ENCODE results near the gene RALGPS1.

RALGPS1 gene

DNA sequence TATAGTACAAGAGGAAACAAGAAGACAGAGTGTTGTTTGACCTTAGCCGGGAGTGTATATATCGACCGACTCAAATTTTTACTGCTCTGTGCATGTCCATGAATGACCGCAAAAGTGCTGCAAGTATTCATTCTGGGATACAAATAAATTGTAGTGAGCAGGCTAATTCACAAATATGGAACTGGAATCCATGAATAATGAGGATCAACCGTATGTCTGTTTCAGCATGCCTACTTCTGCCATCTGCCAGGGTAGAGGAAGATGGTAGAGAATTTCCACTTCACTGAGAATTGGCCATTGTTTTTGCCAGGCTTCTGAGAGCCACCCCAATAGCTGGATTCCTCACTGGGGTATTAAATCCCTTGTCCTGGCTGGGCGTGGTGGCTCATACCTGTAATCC lies 8.5 kb upstream of the RALGPS1 start:
- no peak for DNase-seq

DNA sequence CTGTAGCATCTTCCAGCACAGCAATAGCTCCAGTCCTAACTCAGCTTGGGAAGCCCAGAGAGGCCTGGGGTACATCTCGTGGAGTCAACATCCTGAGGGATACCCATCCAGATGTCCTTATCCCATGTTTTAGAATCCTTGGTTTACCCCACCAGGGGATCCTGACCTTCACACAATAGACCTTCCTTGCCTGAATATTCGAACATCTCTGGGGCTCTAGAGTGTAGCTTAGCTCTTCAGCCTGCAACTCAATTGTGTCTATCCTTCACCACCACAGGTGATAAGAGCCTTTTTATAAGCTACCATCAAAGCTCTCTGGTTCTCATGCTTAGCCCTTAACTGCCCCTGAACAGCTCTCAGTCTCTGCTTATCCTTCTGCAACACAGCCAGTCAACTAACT lies 7.5 kb upstream of the RALGPS1 start:
- DNase-seq, result no peak

DNA sequence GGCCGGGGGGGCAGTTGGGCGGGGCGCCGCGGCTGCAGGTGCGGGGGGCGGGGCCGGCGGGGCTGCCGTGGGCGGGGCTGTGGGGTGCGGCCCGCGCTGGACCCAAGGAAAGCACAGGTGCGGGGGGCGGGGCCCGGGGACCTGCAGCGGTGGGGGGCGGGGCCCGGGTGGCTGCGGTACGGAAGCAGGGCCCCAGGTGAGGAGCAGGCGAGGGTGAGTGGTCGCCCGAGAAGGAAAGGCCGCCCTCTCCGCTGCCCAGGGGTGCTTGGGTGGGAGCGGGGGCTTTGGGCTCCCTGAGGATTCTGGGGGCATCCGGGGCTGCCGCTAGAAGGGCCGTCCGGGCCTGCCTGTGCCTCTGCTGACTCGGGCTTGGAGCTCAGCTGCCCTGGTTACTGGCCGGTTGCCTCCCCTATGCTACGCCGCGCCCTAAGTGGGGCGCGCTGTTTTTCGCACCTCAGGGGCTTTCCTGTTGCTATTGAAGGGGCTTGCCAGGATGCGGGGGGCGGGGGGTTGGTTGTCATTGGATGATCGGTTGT lies 767 bp downstream of the RALGPS1 start:
- no peak for DNase-seq

DNA sequence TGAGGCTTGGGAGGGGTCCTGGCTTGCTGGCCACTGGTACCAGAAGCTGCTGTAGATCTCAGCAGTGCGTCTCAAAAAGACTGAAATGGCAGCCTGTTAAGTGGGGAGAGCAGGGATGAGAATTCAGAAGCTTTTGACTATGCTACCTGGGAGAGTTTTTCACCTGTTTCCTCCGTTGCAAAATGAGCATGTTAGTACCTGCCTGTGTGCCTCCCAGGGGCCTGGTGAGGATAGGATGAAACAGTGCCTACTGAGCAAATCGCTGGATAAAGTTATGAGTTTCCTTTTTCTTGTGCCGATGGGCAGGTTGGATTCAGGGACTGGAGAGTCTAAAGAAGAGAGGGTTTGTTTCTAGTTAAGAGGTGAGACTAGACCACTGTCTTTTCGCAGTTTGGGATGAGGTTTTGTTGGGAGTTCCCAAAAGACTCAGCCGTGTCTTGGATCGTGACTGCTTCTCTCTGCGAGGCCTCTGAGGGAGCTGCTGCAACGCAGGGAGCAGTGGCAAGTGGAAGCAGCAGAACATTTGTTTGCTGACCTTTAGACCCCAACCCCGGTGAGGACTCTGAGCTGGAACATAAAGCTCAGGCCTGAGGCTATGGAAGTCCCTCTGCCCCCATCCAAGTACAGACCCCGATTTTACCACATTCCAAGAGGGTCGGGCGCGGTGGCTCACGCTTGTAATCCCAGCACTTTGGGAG lies 1.4 kb downstream of the RALGPS1 start:
- DNase-seq, result no peak

DNA sequence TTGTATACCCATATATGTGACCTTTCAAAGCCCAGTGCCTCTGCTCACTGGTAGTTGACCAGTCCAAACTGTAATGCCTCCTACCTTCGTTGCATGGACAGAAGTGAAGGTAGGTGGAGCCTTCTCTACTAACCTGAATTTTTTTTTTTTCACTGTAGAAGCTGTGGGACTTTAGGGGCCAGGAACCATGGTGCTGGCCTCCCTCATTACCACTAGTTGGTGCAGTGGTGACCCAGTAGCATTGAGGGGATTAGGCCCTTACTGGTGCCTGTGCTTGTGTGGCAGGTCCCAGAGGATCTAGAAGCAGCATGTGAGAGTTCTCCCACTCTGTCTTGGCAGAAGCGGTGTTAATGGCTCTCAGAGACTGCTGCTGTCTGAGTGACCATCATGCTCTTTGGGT lies 2.3 kb downstream of the RALGPS1 start:
- no peak for DNase-seq

DNA sequence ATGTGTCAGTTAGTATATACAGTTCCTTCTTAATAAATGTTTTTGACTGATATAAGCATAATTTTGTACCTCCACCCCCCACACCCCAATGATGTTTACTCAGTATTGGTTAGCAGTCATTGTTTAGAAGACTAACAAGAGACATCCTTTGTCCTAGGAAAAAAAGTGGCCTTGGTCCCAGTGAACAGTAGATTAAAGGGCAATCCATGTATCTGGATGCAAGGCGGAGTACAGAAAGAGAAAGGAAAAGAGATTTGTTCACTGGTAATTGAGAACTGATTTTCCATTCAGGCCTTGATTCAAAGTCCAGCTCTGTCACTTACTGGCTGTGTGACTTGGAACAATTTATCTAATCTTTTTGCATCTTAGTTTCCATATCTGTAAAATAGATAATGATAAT lies 4.6 kb downstream of the RALGPS1 start:
- no peak for DNase-seq

DNA sequence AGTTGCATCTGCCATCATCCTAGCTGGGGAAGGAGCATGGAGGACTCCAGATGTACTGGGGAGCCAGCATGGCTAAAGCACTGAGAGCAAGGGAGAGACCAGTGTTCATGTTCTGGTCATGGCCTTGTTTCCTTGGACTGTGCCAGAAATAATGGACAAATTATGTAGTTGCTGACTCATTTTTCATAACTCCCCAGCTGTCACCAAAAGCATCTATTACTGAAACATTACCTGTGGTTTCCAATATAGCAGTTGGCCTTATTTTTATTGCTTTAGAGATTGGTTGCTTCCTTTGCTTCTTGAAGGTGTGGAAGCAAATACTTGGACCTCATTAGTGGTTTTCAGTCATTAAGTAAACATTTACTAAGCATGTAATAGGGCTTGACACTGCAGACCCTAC lies 11.3 kb downstream of the RALGPS1 start:
- no peak for DNase-seq

DNA sequence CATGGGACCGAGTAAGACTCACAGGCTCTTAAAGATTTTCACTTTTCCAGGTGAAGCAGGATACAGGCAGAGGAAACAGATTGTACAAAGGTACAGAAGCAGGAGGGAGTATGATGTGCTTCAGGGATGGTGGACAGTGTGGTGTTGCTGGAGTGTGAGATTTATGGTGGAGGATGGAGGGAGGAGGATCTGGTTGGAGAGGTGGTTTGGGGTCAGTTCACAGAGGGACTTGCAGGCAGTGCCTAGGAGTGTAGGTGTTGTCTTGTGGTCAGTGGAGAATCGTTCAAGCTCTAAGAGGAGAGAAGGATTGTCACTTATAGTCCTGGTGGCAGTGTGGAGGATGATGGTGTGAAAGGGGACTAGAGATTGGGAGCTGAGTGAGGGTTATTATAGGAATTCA lies 11.8 kb downstream of the RALGPS1 start:
- DNase-seq, result no peak

DNA sequence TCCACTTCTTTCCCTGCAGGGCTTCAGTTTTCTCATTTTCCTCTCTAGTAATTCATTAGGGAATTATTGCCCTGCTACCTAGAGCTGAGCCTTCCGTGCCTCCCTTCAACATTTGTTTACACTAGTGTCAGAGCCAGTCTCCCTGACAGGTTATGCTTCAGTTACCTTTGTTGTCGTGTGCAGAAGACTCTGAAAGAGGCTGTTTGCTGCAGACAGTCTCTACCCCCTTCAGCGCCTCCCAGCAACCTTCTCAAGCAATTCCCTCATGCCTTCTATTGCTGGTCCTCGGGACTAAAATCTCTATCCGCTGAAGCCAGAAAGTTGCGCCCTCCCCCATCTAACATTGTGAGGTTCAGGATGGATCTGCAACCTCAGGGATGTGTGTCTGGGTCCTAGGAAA lies 12.8 kb downstream of the RALGPS1 start:
- DNase-seq, result no peak

DNA sequence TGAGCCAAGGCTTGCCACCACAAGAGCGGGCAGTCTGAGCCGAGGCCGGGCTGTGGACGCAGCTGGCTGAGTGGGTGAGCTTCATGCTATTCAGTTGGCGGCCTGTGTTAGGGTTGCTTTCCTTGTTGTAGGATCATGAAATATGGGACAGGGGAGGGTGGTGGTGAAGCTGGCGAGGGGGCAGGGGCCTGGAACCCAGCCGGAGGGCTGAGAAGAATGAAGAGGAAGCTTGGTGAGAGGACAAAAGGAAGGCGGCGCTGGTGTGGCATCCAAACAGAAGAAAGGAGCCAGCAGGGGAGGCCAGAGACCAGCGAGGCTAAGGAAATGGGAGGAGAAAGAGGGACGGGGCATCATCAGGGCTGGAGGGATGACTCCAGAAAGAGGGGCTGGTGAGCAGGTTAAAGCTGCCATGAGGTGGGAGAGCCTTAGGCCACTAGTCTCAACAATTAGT lies 18.3 kb downstream of the RALGPS1 start:
- no peak for DNase-seq

DNA sequence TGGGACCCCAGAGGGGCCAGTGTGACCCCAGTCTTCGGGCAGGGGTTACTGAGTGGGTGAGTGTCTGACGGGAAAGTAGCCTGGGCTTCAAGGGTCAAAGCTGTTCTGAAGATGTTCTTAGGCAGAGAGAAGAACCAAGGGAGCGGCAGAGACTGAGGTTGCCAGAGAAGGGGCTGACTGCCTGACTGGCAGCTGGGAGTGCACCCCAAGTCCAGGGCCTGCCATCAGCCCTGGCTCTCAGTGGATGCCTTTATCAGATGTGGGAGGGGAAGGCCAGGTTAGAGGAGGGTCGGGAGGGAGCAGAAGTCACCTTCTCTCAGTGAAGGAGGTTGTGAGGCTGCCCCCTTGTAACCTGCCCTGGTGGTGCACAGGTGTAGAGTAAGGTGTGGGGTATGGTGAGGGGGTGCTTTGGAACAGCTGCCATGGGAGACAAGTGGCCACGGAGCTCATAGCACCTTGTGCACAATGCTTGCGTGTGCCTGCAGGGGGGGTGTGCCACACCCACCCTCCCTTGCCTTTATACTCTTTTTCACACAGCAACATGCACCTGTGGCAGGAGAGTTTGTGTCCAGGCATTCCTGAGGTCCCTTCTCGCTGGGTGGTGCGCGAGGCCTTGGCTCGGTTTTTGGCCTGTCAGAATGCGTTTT lies 18.9 kb downstream of the RALGPS1 start:
- DNase-seq, result no peak

DNA sequence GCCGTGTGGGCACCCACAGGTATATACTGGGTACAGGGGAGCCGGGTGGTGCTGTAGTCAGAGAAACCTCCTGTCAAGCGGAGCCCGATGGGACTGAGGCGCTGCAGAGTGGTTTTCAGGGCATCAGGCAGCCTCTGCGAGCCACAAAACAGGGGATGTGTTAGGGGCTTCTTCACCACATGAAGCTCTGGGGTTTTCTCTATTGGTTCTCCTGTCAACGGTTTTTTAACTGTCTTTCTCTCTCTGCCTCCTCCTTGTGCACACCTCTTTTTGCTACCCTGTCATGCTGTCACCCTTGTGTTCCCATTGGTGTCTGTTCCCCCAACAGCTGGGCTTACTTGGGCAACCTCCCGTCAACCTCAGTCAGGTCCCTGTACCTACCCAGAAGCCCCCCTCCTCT lies 19.9 kb downstream of the RALGPS1 start:
- no peak for DNase-seq

DNA sequence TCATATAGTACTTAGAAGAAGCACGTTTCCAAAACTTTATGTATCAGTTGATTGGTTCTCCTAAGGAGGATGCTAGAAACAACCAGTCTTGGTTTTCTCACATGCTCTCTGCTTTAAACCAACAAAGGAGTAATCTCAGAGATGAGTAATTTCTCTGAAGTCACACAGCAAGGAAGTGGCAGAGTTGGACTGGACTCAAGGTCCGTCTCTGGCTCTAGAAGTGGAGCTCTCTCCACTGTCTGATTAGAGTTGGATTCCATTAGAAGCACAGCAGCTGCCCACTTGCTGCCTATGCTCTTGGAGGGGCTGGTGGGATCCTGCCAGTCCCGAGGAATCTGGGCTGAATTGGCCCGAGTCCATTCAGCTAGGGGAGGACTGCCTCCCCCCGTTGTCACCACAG lies 21.0 kb downstream of the RALGPS1 start:
- DNase-seq, result no peak

DNA sequence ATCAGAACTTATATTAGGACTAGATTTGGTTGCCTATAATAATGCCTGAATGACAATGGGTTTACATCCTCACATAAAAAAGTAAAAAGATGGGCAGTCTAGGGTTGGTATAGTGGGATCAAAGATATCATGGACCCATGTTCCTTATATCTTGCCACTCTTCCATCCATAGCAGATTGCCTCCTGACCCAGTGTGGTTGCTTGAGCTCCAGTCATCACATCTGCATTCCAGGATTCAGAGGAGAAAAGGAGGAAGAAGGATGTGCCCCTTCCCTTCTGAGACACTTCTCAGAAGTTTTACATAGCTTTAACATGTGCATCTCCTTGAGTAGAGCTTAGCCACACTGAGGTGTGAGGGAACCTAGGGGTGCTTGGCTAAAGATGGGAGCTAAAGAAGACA lies 22.9 kb downstream of the RALGPS1 start:
- DNase-seq, result no peak

GRCh38 chr9:126938327-126938726 lies 23.7 kb downstream of the RALGPS1 start:
- no peak for DNase-seq

DNA sequence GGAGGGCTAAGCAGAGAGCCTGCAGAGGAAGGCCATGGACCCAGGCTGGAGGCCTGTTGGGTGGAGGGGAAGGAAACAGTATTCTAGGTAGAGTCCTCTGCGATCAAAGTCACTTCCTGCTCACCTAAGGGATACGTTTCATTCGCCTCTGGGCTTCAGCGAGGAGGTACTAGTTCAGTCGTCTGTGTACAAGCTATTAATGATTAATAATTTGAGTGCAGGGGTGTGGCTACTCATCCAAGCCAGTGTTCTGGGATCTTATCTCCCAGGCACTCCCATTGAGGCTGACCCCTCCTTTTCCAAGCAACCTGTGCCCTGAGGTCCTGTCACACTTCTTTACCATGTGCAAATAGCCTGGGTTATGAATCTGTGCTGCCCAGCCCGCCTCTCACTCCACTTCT lies 25.2 kb downstream of the RALGPS1 start:
- no peak for DNase-seq

GRCh38 chr9:126942399-126942798 lies 27.8 kb downstream of the RALGPS1 start:
- DNase-seq, result no peak

DNA sequence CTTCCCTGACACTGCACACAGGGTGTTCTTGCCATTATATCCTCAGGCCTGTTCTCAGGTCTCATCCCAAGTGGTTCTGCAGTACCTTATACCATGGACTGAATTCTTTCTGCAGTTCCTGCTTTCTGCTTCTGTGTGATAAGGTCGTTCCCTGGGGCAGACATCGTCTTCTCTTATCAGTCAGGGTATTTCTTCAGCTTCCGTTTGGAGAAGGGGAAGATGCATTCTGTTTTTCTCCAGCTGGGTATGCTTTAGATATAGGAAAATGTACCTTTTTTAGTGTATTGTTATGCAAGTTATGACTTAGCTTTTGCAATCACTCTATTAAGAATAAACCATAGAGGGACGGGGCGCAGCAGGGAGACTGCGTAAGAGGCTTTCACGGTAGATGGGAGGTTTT lies 31.1 kb downstream of the RALGPS1 start:
- DNase-seq, result no peak

GRCh38 chr9:126947529-126947928 lies 32.9 kb downstream of the RALGPS1 start:
- DNase-seq, result no peak

- no peak for DNase-seq
These were observed 37.8 kb downstream of the RALGPS1 start for GRCh38 chr9:126952205-126952977.

GRCh38 chr9:126953041-126953809 lies 38.6 kb downstream of the RALGPS1 start:
- no peak for DNase-seq

DNA sequence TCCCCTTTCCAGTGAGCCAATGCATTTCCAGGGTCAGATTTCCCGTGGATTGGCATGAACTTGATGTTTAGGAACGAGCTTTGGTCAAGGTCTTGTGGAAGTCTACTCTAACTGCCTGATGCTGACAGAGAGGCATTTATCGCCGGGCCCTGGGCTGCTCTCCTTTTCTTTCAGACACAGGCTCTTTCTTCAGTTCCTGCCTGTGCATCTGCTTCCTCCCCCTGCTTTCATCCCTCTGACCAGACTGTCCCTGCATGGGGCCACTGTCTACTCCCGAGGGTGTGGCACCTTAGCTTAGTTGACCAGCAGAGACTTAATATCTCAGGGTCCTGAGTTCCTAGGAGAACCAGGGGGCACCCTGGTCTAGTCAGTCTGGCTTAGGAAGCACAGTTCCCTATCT lies 41.2 kb downstream of the RALGPS1 start:
- no peak for DNase-seq
